Left lobe of liver (tissue), 2 donors: ENCODE data around the gene CNOT6L. TPM values are rescaled to one million over a fixed set of nuclear protein-coding genes. Genes with fewer than 3 reads are reported as not detected.

Experiments
- ATAC-seq: fragments of 200-7000 bp; cut with Tn5 transposase; one replicate; pipeline ENCODE4 v1.9.1; 2020; ENCODE audit warnings: mild to moderate bottlenecking, moderate library complexity
- DNase-seq: peaks from one replicate; pipeline ENCODE4 v3.0.0-alpha.2; 2020; ENCODE audit warnings: low spot score
- total RNA-seq: library from RNA; stranded (reverse); gene quantifications from one replicate; pipeline ENCODE4 v1.2.1, GENCODE V29; 2021
- donor health status: DM: no; HTN: no; CAD: no; lungs with moderate emphysema.
- donor health status: DM: no; HTN: yes; CAD: no.

Gene CNOT6L
- total RNA-seq, 1 donor from 2014 or later = 20.5 TPM

GRCh38 chr4:77715414-77716290 is 103.5 kb downstream of the CNOT6L start:
- DNase-seq (no peak), ATAC-seq (no peak)

GRCh38 chr4:77714514-77714913 is 104.7 kb downstream of the CNOT6L start:
- DNase-seq (no peak), ATAC-seq (peak; percentile 63)

- no peak for ATAC-seq
These were observed 105.3 kb downstream of the CNOT6L start for GRCh38 chr4:77713884-77714283.

GRCh38 chr4:77712675-77713074 is 106.5 kb downstream of the CNOT6L start:
- ATAC-seq = no peak
- DNase-seq = no peak

More at GRCh38 chr4:77713884-77714283, 105.3 kb downstream of the CNOT6L start:
- DNase-seq = no peak

- no peak for DNase-seq
- peak; percentile 15 for ATAC-seq
These were observed 107.7 kb downstream of the CNOT6L start for GRCh38 chr4:77711469-77711868.

- no peak for ATAC-seq
- no peak for DNase-seq
These were observed 108.5 kb downstream of the CNOT6L start for GRCh38 chr4:77710684-77711083.

- DNase-seq (no peak), ATAC-seq (peak; percentile 74)
These were observed 109.1 kb downstream of the CNOT6L start for GRCh38 chr4:77710059-77710458.

GRCh38 chr4:77706717-77707116 is 112.5 kb downstream of the CNOT6L start:
- ATAC-seq = no peak
- no peak for DNase-seq

GRCh38 chr4:77703666-77704065 is 115.5 kb downstream of the CNOT6L start:
- DNase-seq (no peak), ATAC-seq (no peak)

- DNase-seq (no peak), ATAC-seq (no peak)
These were observed 118.0 kb downstream of the CNOT6L start for GRCh38 chr4:77701121-77701520.

- no peak for DNase-seq
- no peak for ATAC-seq
These were observed 119.4 kb downstream of the CNOT6L start for GRCh38 chr4:77699731-77700210.

- DNase-seq (peak; percentile 51), ATAC-seq (peak; percentile 96)
These were observed 121.1 kb downstream of the CNOT6L start for GRCh38 chr4:77697860-77698590.

- DNase-seq (no peak), ATAC-seq (no peak)
These were observed 123.4 kb downstream of the CNOT6L start for GRCh38 chr4:77695774-77696173.

GRCh38 chr4:77692847-77693432 is 126.2 kb downstream of the CNOT6L start:
- DNase-seq (no peak), ATAC-seq (no peak)

GRCh38 chr4:77681792-77682191 is 137.4 kb downstream of the CNOT6L start:
- no peak for DNase-seq
- no peak for ATAC-seq

- DNase-seq = no peak
- no peak for ATAC-seq
These were observed 142.3 kb downstream of the CNOT6L start for GRCh38 chr4:77676842-77677241.

GRCh38 chr4:77671051-77671450 is 148.1 kb downstream of the CNOT6L start:
- ATAC-seq = no peak
- no peak for DNase-seq

- ATAC-seq = peak; percentile 75
- DNase-seq = no peak
These were observed 149.1 kb downstream of the CNOT6L start for GRCh38 chr4:77669946-77670590.

GRCh38 chr4:77665381-77666069 is 153.6 kb downstream of the CNOT6L start:
- no peak for ATAC-seq
- no peak for DNase-seq
